PFSK-1 (cell line): ENCODE results near the gene PRKX.

Source experiments
- FOXP2 ChIP-seq: optimal IDR thresholded peaks from 2 replicates; pipeline ENCODE3; 2011; ENCODE audit warnings: borderline replicate concordance, control low read depth, inconsistent platforms; ENCODE audit not compliant: insufficient read depth; ENCODE audit errors: extremely low read length, extremely low read depth
- POLR2AphosphoS5 ChIP-seq: IDR thresholded peaks from 2 replicates; pipeline ENCODE4 v1.6.1; 2012; ENCODE audit warnings: low read depth, mild to moderate bottlenecking, control low read depth, low read length, moderate library complexity
- REST ChIP-seq, 2 experiments: IDR thresholded peaks; 2 replicates each; pipeline versions ENCODE4 v1.6.1 to v1.8.0; 2011 to 2012; ENCODE audit warnings: low read depth in 2 of 2, low read length in 2 of 2, control low read depth in 1 of 2, inconsistent platforms in 1 of 2, mild to moderate bottlenecking in 1 of 2, moderate library complexity in 1 of 2; ENCODE audit not compliant: insufficient read depth in 1 of 2
- SIN3A ChIP-seq: IDR thresholded peaks from 2 replicates; pipeline ENCODE4 v1.6.1; 2012; ENCODE audit warnings: mild to moderate bottlenecking, low read length, moderate library complexity, borderline replicate concordance; ENCODE audit not compliant: insufficient read depth
- TAF1 ChIP-seq: IDR thresholded peaks from 2 replicates; pipeline ENCODE4 v1.6.1; 2012; ENCODE audit warnings: low read length, control low read depth, borderline replicate concordance; ENCODE audit not compliant: insufficient read depth

GRCh38 chrX:3695536-3695935, 17.9 kb downstream of the PRKX start:
- TF ChIP-seq TAF1 (no peak), POLR2AphosphoS5 (no peak), REST (IDR thresholded peaks at IDR 0.05; ENCODE audit: insufficient read depth in 1 of 2, low read depth in 2 of 2, low read length in 2 of 2) (no peak), SIN3A (no peak), FOXP2 (no peak)
